Myocyte (in vitro differentiated cells): ENCODE results near the gene DUSP18. TPM values are rescaled to one million over a fixed set of nuclear protein-coding genes. Genes with fewer than 3 reads are reported as not detected.
"Not testable (repeated sequence)": the region's sequence is repeated elsewhere in the genome, so short reads cannot be mapped to it uniquely, and the experiment has no call there.

Source experiments
- DNase-seq: peaks from one replicate; pipeline ENCODE4 v3.0.0-alpha.2; 2012; ENCODE audit warnings: low read depth
- polyA plus RNA-seq: library from polyadenylated mRNA; unstranded; fragments of >200 nt; gene quantifications from one replicate; pipeline ENCODE4 v1.2.1, GENCODE V29; 2012; ENCODE audit warnings: missing spikeins
- total RNA-seq: library from RNA; depleted of rRNA; stranded (reverse); fragments of >200 nt; gene quantifications from 2 replicates; pipeline ENCODE4 v1.2.3, GENCODE V29; 2014

DUSP18 gene
- total RNA-seq, result 4.4 and 4.7 TPM in 2 replicates
- polyA plus RNA-seq, result 6.1 TPM

DNA sequence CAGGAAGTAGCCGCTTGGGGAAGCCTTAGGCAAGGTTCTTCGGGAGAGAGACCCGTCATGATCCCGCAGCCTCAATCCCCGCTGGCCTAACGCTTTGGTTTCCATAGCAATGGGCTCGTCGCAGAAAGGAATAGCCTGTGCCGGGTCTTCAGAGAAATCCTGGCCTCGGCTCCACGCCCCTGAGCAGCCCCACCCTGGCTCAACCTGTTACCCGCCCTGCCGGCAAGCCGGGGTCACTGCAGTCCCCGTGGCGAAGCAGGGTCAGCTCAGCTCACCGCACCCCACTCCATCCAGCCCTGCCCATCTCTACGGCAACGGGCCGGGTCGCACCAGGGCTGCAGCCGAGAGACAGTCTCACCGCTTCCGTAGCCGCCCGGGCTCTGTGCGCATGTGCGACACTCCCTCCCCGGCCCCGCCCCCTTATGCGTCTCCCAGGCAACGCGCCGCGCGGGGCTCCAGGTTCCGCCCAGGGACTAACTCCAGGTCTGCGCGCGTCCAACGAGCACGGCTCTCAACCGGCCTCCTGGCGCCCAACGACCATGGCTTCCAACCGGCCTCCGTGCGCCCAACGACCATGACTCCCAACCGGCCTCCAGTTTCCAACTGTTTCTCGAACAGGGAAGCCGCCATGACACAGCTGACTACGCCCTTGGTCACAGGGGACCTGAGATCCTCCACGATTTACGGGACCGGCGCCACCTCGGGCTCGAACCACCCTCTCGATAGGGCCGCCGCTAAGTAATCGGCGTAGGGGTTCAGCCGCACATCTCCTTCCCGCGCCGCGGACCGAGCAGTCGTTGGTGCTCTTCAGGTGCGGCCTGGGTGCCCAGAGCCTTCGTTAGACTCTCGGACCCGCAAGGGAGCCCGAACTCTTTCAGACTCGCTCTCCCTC, at the start of gene DUSP18:
Gene DUSP18, minus strand, starts transcription at position 382 of the 892 bp plus-strand sequence. CDS start 3,872 bp downstream, outside the sequence.
- peak; percentile 91 for DNase-seq

DNA sequence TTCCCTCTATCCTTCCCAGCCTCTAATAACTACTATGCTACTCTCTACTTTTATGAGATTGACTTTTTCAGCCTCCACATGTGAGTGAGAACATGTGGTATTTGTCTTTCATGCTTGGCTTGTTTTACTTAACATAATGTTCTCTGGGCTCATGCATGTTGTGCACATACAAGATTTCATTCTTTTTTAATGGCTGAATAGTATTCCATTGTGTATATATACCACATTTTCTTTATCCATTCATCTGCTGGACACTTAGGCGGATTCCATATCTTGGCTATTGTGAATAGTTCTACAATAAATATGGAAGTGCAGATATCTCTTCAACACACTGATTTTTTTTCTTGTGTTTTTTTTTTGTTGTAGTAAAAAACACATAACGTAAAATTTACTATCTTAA, 46.4 kb upstream of the DUSP18 start:
- DNase-seq, result no peak

DNA sequence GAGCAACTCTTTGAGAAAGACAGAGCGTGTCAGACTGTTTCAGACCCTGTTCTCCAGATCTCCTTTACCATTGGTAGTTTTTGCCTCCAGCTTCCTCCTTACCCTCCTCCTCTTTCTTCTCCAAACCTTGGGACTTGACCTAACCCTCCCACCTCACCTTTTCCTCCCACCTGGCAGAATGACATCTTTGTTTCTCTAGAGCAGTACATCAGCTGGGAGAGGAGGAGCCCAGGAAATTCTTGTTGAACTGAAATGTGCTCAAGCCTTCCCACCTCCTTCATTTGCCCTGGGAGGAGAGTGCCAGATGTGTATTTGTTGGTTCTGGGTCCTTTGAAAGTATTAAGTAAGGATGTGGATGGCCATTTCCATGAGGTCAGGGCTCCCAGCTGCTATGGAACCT, 44.4 kb upstream of the DUSP18 start:
- no peak for DNase-seq

DNA sequence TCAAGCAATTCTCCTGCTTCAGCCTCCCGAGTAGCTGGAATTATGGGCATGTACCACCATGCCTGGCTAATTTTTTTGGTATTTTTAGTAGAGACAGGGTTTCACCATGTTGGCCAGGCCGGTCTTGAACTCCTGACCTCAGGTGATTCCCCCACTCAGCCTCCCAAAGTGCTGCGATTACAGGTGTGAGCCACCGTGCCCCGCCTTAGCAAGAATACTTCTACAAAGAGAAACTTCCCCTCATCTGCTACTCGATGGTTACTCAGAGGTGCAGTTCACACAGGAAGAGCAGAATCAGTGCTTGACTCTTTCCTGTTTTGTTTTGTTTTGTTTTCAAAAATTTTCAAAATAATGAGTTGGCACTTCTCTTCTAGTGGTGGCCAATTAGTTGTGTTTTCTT, 42.3 kb upstream of the DUSP18 start:
- DNase-seq, result not testable (repeated sequence)

DNA sequence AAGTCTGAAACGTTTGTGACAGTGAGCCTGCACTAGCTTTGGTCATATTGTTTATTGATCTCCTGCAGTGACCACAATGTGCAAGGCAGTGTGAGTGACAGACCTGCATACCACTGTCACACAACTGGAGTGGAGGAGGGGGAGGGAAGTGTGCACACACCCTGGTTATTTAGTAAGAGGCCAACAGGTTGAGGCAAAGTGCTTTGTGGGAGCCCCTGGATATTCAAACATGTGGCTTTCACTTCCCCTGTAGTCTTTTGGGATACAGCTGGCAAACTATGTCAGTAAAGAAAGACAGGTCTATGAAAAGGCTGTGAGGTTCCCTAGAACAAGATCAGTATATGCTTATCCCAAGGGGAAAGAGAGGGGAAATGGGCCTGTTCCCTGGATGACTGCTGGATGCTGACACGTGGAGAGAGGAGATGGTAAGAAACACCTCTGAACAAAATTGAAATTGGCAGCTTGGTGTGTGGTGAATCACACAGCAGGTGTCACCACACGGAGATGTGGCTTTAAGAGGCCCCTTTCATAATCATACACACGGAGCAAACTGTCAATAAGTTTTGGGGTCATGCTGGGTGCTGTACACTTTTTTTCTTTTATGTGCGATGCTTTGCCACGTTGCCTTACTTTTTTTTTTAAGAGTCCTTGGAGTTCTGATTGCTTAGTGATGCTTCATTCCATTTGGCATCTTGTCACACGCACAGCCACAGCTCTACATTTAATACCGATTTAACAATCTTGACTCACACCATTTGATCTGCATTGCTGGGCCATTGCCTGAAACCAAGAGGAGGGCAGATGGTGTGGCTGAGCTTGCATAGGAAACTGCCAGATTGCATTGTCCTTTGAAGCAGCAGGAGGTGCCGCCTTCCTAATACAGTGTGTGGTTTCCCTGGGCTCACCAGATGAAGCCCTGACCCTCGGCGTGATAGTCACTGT, 38.3 kb upstream of the DUSP18 start:
- DNase-seq, result peak; percentile 95

DNA sequence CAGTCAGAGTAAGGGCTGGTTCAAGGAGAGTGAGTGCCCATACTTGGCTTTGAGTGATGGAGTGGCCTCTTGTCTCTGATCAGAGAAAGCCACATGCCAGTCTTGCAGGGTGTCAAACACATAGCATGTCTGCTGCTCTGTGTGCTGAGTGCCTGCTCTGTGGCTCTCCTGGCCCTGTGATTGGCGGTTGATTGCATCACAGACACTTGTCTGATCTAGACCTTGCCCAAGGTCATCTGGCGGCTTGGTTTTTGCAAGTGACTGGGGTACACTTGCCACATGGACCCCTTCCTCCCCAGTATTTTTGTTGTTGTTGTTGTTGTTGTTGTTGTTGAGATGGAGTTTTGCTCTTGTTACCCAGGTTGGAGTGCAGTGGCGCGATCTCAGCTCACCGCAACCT, 37.3 kb upstream of the DUSP18 start:
- DNase-seq, result no peak

DNA sequence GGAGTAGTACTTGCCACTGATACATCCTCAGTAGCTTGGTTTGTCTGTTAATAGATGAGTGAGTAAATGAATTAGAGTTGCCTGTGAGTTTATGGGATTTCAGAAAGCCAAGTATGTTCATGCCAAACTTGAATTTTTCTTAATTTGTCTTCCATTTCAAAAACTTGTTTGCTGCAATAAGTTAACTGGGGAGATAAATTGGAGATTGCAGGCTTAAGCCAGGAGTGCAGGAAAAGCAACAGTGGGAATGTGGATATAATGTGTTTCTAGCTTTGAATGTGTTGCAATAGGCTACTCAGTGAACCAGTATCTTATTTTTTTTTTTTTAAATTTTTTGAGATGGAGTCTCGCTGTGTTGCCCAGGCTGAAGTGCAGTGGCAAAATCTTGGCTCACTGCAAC, 35.2 kb upstream of the DUSP18 start:
- DNase-seq, result no peak

DNA sequence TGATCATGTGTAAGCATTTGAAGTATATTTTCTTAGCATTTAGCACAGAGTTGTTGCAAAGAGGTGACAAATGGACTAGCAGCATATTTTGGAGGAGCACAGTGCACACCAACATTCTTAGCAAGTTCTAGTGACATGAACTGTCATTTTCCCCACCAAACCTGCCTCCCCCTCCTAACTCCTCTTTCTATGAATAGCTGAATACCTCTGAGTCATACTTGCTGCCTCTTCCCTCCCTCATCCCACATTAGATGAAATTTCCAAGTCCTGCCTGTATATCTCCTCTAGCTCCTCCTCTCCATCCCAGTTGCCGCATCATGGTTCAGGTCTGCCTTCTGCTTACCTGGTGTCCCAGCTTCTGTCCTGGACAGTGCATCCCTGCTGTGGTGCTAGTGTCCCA, 34.2 kb upstream of the DUSP18 start:
- DNase-seq, result peak; percentile 50

DNA sequence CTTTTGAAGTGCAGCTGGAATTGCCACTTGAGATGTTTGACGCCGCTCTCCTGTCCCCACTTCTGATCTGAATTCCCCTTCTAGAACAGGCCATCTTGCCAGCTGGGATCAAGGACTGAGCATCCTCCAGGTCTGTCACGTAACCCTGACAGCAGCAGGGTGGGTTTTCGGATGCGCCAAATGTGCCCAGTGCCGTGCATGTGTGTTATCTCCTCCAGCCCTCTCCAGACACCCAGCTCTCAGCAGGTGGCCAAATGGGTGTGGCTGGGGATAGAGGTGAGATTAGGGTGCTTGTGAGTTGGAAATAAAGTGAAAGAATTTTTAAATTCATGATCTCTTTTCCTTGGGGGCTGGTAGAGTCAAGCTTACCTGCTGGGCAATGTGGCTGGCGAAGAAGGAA, 30.3 kb upstream of the DUSP18 start:
- DNase-seq, result no peak

DNA sequence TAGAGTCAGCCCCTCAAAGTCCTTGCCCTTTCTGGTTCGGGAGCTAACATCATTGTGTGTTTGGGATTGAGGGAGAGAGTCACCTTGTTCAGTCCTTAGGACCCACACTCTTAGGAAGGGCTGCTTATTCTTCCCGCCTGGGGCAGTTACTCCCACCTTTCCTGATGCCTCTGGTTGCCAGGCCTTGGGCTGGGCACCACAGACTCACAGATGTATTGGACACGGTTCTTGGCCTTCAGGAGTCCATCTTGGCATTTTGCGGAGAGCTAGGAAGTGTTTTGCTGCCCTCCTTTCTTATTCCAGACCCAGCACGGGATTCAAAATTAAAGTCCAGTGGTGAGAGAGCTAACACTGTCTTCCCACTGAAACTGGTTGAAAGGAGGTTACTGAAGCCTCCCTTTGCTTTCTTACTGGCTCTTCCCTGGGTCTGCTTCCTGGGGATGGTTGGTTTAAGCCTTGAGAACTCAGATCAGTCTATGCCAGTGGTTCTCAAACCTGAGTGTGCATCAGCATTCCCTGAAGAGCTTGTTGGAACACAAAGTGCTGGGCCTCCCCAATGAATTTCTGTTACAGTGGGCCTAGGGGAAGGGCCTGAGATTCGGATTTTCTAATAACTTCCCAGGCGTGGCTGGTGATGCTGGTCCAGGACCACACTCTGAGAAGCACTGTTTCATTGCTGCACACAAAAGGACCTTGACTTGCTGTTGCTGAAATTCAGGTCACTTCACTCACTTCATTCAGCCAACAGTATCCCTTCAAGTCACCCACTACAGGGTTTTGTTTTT, 28.4 kb upstream of the DUSP18 start:
- no peak for DNase-seq

DNA sequence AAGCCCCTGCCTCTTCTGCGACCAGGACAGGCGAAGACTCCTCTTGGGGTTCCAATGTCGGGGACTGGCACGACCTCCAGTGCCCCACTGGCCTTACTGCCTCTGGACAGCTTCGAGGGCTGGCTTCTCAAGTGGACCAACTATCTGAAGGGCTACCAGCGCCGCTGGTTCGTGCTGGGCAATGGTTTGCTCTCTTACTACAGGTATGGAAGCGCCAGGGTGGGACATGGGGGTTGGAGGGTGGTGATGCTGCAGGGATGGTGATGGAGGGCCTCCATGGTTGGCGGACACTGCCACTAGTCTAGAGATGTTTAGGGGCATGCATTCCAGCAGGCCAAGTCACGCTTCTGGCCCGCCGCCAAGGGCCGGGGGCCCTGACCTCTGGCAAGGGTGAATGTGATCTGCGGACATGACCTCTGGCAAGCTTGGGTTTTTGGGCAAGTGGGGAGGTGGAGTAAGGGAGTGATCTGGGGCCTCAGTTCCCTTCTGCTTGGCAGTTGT, 27.7 kb upstream of the DUSP18 start:
- DNase-seq, result no peak

DNA sequence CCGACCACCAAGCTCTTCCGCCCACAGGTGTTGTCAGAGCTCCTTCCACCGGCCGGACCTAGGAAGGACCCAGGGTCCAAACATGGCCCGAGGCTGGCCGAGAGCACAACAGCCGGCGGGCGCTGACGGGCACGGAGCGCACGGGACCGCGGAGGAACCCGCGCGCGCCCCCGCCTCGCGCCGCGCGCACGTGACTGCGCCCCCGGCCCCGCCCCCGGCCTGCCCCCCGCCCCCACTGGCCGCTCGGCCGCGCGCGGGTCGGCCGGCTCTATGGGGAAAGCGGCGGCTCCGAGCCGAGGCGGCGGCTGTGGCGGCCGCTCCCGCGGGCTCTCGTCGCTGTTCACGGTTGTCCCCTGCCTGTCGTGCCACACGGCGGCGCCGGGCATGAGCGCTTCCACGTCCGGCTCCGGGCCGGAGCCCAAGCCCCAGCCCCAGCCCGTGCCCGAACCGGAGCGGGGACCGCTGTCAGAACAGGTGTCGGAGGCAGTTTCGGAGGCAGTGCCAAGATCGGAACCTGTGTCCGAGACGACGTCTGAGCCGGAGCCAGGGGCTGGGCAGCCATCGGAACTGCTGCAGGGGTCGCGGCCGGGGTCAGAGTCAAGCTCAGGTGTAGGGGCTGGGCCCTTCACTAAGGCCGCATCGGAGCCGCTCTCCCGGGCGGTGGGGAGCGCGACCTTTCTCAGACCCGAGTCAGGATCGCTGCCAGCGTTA, 27.1 kb upstream of the DUSP18 start, which contains the start of gene OSBP2:
Gene OSBP2, plus strand, starts transcription at position 235 of the 711 bp plus-strand sequence. Its CDS starts 36 bp downstream, at position 271.
- DNase-seq, result peak; percentile 60

DNA sequence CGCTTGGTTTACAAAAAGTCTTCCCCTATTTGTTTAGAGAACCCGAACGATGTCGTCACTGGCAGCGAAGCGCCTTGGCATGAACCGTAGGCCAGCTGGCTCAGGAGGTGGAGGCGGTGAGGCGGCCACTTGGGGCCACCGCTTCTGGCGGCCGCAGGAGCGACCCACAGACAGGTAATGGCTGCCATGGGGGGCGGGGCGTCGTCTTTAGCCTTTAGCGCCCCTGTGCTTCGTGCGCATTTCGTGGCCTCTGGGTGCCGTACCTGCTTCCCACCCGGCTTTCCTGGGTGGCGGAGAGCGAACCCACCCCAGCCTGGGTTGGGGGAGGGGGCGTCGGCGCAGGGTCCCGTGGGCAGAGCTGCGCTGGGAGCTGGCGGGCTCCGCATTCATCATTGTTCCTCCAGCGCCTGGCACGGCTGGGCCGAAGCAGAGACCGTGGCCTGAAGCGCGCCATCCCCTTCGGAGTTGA, 26.5 kb upstream of the DUSP18 start:
- DNase-seq, result peak; percentile 56

DNA sequence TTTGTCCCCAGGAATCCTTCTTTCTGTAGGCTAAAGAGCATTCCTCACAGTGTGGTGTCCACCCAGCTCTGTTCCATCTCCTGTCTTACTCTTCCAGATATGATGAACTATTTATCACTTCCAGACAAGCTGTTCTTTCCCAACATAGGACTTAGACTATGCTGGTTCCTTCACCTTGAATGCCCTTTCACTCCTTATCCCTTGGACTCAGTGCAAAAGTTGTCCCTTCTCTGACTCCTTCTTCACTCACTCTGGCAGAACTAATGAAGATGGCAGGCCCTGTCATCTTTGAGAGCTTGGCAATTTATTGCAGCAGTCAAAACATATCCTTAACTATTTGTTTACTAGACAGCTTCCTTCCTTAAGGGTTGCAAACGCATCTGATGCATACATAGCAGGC, 23.5 kb upstream of the DUSP18 start:
- no peak for DNase-seq

DNA sequence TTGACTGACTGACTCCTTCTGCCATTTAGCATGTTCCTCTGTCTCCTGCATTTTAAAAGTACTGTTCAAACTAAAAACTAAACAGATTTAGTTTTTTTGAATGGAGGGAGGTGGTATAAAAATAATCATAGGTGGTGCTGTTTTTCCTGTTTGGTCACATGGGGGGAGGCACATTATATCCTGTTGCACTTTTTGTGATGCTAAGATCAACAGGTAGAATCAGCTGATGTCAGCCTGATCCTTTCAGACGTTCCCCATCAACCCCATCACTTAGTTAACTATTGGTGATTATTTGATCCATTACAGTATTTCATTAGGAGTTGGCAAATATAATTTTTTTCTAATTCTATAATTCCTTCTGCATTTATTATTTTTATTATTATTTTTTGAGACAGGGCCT, 21.9 kb upstream of the DUSP18 start:
- DNase-seq, result no peak

DNA sequence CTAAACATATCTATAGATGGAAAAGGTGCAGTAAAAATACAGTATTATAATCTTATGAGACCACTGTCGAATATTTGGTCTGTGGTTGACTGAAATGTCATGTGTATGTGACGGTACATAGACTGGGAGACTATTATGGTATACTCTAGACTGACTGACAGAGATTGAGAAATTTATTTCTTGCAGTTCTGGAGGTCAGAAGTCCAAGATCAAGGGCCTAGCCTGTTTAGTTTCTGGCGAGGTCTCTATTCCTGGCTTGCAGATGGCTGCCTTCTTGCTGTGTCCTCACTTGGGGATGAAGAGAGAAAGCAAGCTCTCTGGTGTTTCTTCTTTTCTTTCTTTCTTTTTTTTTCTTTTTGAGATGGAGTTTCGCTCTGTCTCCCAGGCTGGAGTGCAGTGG, 19.7 kb upstream of the DUSP18 start:
- DNase-seq, result no peak

DNA sequence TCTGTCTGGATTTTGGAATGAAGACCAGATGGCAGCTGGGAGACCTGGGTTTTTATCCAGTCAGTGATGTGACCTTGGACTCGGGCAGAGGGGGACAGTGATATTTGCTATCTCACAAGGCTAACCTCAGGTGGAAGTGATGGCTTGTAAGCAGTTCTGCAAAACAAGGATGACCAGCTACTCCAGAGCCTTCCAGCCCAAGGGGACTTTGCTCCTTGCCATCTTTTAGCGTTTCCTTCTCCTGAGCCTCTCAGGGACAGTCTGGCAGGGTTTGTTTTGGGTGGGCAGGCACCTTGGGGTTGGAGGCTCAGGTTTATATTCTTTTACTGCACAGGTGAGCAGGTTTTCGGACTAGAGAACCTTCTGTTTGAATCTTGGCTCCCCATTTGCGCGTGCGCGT, 17.5 kb upstream of the DUSP18 start:
- DNase-seq, result no peak

DNA sequence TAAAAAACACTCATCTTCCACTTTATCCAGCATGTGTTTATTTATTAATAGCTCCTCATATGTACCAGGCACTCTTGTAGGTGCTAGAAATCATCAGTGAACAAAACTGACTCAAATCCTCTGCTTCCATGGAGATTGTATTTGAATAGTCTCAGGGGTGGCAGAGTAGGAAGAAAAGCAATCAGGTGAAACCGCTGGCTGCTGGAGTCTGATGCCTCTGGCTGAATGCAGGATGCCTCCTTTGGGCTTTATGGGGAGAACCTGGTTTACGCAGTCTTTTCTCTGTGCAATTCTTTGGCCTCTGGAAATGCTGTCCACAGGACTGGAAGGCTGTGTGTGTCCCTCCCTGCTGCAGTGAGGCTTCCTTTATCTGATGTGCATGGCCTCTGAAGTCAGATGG, 14.2 kb upstream of the DUSP18 start:
- no peak for DNase-seq

DNA sequence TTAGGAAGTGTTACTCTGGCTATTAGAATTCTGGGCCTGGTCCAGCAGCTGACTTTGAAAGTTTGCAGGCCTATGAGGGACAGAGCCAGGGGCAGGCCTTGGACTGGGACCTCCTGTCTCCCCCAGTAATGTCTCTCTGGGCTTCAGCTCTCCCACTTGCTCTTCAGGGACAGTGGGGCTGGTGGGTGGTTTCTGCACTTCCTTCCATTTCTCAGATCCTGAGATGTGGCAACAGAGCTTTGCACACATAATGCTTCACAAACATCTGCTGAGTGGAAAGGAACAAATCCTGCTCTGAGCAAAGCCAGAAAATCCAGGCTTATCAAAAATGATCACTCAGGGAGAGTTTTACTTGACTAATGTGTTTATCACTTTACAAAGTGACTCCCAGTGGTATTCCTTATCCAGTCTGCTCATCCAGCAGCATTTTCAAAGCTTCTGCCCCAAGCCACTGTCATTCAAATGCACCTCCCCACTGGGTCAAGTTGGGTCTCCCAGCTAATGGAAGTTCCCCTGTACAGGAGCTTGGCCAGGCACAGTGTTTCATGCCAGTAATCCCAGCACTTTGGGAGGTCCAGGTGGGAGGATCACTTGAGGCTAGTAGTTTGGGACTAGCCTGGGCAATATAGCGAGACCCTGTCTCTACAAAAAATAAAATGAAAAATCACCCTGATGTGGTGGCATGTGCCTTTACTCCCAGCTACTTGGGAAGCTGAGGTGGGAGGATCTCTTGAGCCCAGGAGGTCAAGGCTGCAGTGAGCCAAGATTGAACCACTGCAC, 13.5 kb upstream of the DUSP18 start:
- no peak for DNase-seq
